Activated CD4-positive, alpha-beta T cell treated with anti-CD3 and anti-CD28 coated beads, Interleukin-2, amount 50 U/mL, for 24 hours (primary cell): ENCODE results near the gene COL9A3.
"Not testable (repeated sequence)": the region's sequence is repeated elsewhere in the genome, so short reads cannot be mapped to it uniquely, and the experiment has no call there.

Experiments used
- DNase-seq, 2 donors: peaks; one replicate each; pipeline ENCODE4 v3.0.0-alpha.2; 2020; ENCODE audit warnings: low read depth in 1 of 2, low spot score in 1 of 2

The COL9A3 gene

GRCh38 chr20:62832951-62833391, 16.1 kb downstream of the COL9A3 start:
- DNase-seq: no peak

- DNase-seq: no peak
These were observed 18.3 kb downstream of the COL9A3 start for GRCh38 chr20:62834967-62835730.

- no peak for DNase-seq
These were observed 19.3 kb downstream of the COL9A3 start for GRCh38 chr20:62835931-62836861.

- no peak for DNase-seq
These were observed 20.2 kb downstream of the COL9A3 start for GRCh38 chr20:62836967-62837490.

GRCh38 chr20:62837790-62838127, 20.9 kb downstream of the COL9A3 start:
- no peak for DNase-seq

GRCh38 chr20:62838128-62838891, 21.5 kb downstream of the COL9A3 start:
- no peak for DNase-seq

GRCh38 chr20:62839261-62839660, 22.4 kb downstream of the COL9A3 start:
- no peak for DNase-seq

- DNase-seq: no peak
These were observed 23.0 kb downstream of the COL9A3 start for GRCh38 chr20:62839816-62840215.

- DNase-seq: no peak
These were observed 23.7 kb downstream of the COL9A3 start for GRCh38 chr20:62840244-62841197.

- DNase-seq: no peak
These were observed 24.9 kb downstream of the COL9A3 start for GRCh38 chr20:62841705-62842212.

- no peak for DNase-seq
These were observed 26.8 kb downstream of the COL9A3 start for GRCh38 chr20:62843656-62844055.

GRCh38 chr20:62844182-62844581, 27.3 kb downstream of the COL9A3 start:
- no peak for DNase-seq

GRCh38 chr20:62845416-62846160, 28.7 kb downstream of the COL9A3 start:
- DNase-seq: no peak

- DNase-seq: no peak
These were observed 29.5 kb downstream of the COL9A3 start for GRCh38 chr20:62846166-62846890.

- DNase-seq: not testable (repeated sequence)
These were observed 32.1 kb downstream of the COL9A3 start for GRCh38 chr20:62848917-62849316.

- no peak for DNase-seq
These were observed 32.6 kb downstream of the COL9A3 start for GRCh38 chr20:62849431-62849830.

- no peak for DNase-seq
These were observed 33.6 kb downstream of the COL9A3 start for GRCh38 chr20:62850333-62850974.

GRCh38 chr20:62852196-62852595, 35.3 kb downstream of the COL9A3 start:
- DNase-seq: no peak
